Activated CD8-positive, alpha-beta memory T cell treated with anti-CD3 and anti-CD28 coated beads, Interleukin-2, amount 50 U/mL, for 1 hour (primary cell): Measurements from ENCODE around the gene EXOC6.

Source experiments
- DNase-seq: peaks from one replicate; pipeline ENCODE4 v3.0.0-alpha.2; 2020; ENCODE audit errors: extremely low read depth

Gene EXOC6

GRCh38 chr10:93023013-93023650, 174.8 kb downstream of the EXOC6 start:
- no peak for DNase-seq

GRCh38 chr10:93026072-93026471, 177.8 kb downstream of the EXOC6 start:
- no peak for DNase-seq

- DNase-seq, result no peak
Measured at GRCh38 chr10:93027508-93027907, 179.2 kb downstream of the EXOC6 start.

GRCh38 chr10:93028883-93029282, 180.6 kb downstream of the EXOC6 start:
- no peak for DNase-seq

- no peak for DNase-seq
Measured at GRCh38 chr10:93030409-93030808, 182.1 kb downstream of the EXOC6 start.

GRCh38 chr10:93032105-93032808, 183.9 kb downstream of the EXOC6 start:
- DNase-seq, result no peak

GRCh38 chr10:93032809-93033137, 184.5 kb downstream of the EXOC6 start:
- DNase-seq, result no peak

GRCh38 chr10:93034426-93034825, 186.1 kb downstream of the EXOC6 start:
- no peak for DNase-seq

- DNase-seq, result no peak
Measured at GRCh38 chr10:93039110-93039509, 190.8 kb downstream of the EXOC6 start.

- no peak for DNase-seq
Measured at GRCh38 chr10:93039721-93040120, 191.4 kb downstream of the EXOC6 start.

GRCh38 chr10:93054486-93054885, 206.2 kb downstream of the EXOC6 start:
- no peak for DNase-seq

- DNase-seq, result no peak
Measured at GRCh38 chr10:93058139-93058538, 209.8 kb downstream of the EXOC6 start.

GRCh38 chr10:93059975-93060886, 211.9 kb downstream of the EXOC6 start, which contains the start of gene CYP26C1:
CYP26C1 (plus strand) TSS chr10:93060798; CDS start chr10:93061264, 466 bp downstream.
- DNase-seq, result no peak

GRCh38 chr10:93060887-93061593, 212.7 kb downstream of the EXOC6 start:
- no peak for DNase-seq

GRCh38 chr10:93061594-93062513, 213.5 kb downstream of the EXOC6 start:
- no peak for DNase-seq

- no peak for DNase-seq
Measured at GRCh38 chr10:93062514-93063143, 214.3 kb downstream of the EXOC6 start.

GRCh38 chr10:93063144-93063976, 215.0 kb downstream of the EXOC6 start:
- no peak for DNase-seq

- DNase-seq, result no peak
Measured at GRCh38 chr10:93063977-93064660, 215.8 kb downstream of the EXOC6 start.
